ENCODE measurements around the gene FCSK. TPM values are rescaled to one million over a fixed set of nuclear protein-coding genes. Genes with fewer than 3 reads are reported as not detected.

The FCSK gene
- total and polyA plus RNA-seq, 2 of the 13 experiments (the other 11 are each of a cell fraction or from before 2014, with no cell fraction given): 9.1 to 19.2 TPM

- TF ChIP-seq HIC2 (CRISPR knock-in tag; IDR thresholded peaks at IDR 0.05; ENCODE audit: low read depth) (peak; percentile 37; the same call in 1 of the 2 replicates), ZIK1 (CRISPR knock-in tag; IDR thresholded peaks at IDR 0.05; ENCODE audit: borderline replicate concordance, low read depth) (peak; percentile 77), ZNF543 (CRISPR knock-in tag; IDR thresholded peaks at IDR 0.05) (peak; percentile 82; the same call in 1 of the 2 replicates), ZNF792 (CRISPR knock-in tag; IDR thresholded peaks at IDR 0.05) (0 out of 2 replicates have a peak, but pooled peaks have one; percentile 19), STAT6 (CRISPR knock-in tag; IDR thresholded peaks at IDR 0.05; ENCODE audit: borderline replicate concordance) (peak; percentile 3; the same call in 1 of the 2 replicates), ARID4A (CRISPR knock-in tag; IDR thresholded peaks at IDR 0.05; ENCODE audit: borderline replicate concordance) (peak; percentile 80), E2F2 (CRISPR knock-in tag; IDR thresholded peaks at IDR 0.05; ENCODE audit: borderline replicate concordance) (peak; percentile 90), ZNF775 (CRISPR knock-in tag; IDR thresholded peaks at IDR 0.05; ENCODE audit: borderline replicate concordance) (no peak), YY1 (IDR thresholded peaks at IDR 0.05; ENCODE audit: insufficient read depth, insufficient replicate concordance, low read depth, low read length) (peak; percentile 84), ZNF33B (CRISPR knock-in tag; IDR thresholded peaks at IDR 0.05) (peak; percentile 82; the same call in 1 of the 2 replicates), ZFP36L1 (CRISPR knock-in tag; IDR thresholded peaks at IDR 0.05) (peak; percentile 80; the same call in 1 of the 2 replicates), ZNF557 (CRISPR knock-in tag; IDR thresholded peaks at IDR 0.05) (no peak), HNF1B (CRISPR knock-in tag; IDR thresholded peaks at IDR 0.05) (peak; percentile 92), SP140L (CRISPR knock-in tag; IDR thresholded peaks at IDR 0.05; ENCODE audit: borderline replicate concordance) (no peak), ZNF441 (CRISPR knock-in tag; IDR thresholded peaks at IDR 0.05; ENCODE audit: borderline replicate concordance) (no peak; the same call in 1 of the 2 replicates)
Measured at GRCh38 chr16:70438969-70439862, 15.2 kb upstream of the FCSK start, which contains the start of gene ST3GAL2 (continued).

Data from HepG2 (cell line).